NCI-H146 treated with DMSO at 0.1 percent for 48 hours (cell line): ENCODE data around the gene TRAFD1.
"Not testable (repeated sequence)": the region's sequence is repeated elsewhere in the genome, so short reads cannot be mapped to it uniquely, and the experiment has no call there.

Source experiments
- DNase-seq: peaks from one replicate; lab custom pipeline; 2025; ENCODE audit not compliant: unreplicated experiment; lab: John Stamatoyannopoulos, UW

The TRAFD1 gene

GRCh38 chr12:112158461-112159145, 33.2 kb downstream of the TRAFD1 start:
- not testable (repeated sequence) for DNase-seq

GRCh38 chr12:112159146-112159541, 33.8 kb downstream of the TRAFD1 start:
- no peak for DNase-seq

GRCh38 chr12:112160611-112161010, 35.3 kb downstream of the TRAFD1 start:
- no peak for DNase-seq

- no peak for DNase-seq
Observed at GRCh38 chr12:112161711-112162110, 36.4 kb downstream of the TRAFD1 start.

GRCh38 chr12:112162241-112162790, 37.0 kb downstream of the TRAFD1 start:
- DNase-seq, result no peak

- no peak for DNase-seq
Observed at GRCh38 chr12:112163056-112163455, 37.7 kb downstream of the TRAFD1 start.

- no peak for DNase-seq
Observed at GRCh38 chr12:112163471-112163991, 38.2 kb downstream of the TRAFD1 start.

- DNase-seq, result no peak
Observed at GRCh38 chr12:112164011-112164660, 38.8 kb downstream of the TRAFD1 start.

GRCh38 chr12:112165624-112166023, 40.3 kb downstream of the TRAFD1 start:
- DNase-seq, result no peak

GRCh38 chr12:112166051-112167015, 41.0 kb downstream of the TRAFD1 start:
- DNase-seq, result no peak

GRCh38 chr12:112167031-112167461, 41.7 kb downstream of the TRAFD1 start:
- DNase-seq, result no peak

GRCh38 chr12:112167718-112168525, 42.6 kb downstream of the TRAFD1 start:
- peak; percentile 20 for DNase-seq

GRCh38 chr12:112168561-112168971, 43.2 kb downstream of the TRAFD1 start:
- DNase-seq, result no peak

- no peak for DNase-seq
Observed at GRCh38 chr12:112169161-112169872, 44.0 kb downstream of the TRAFD1 start.

GRCh38 chr12:112169966-112170365, 44.6 kb downstream of the TRAFD1 start:
- DNase-seq, result no peak

- no peak for DNase-seq
Observed at GRCh38 chr12:112170376-112170775, 45.0 kb downstream of the TRAFD1 start.

- no peak for DNase-seq
Observed at GRCh38 chr12:112170971-112171596, 45.7 kb downstream of the TRAFD1 start.

- DNase-seq, result no peak
Observed at GRCh38 chr12:112172556-112173324, 47.4 kb downstream of the TRAFD1 start.
